HCT116 (cell line): ENCODE measurements around the gene FRMD3. TPM values are rescaled to one million over a fixed set of nuclear protein-coding genes. Genes with fewer than 3 reads are reported as not detected.

Experiments
- ATAC-seq: fragments of 200-7000 bp; cut with Tn5 transposase; 2 replicates; pipeline ENCODE4 v1.9.1; 2020; ENCODE audit warnings: mild to moderate bottlenecking, moderate library complexity
- BruUV-seq: library from RNA; stranded (reverse); fragments of 400-500 nt; replicated peaks from 2 replicates; lab custom pipeline; 2021; lab: Mats Ljungman, UMichigan
- CTCF ChIA-PET: fragments of 300-600 bp; sonication (Branson Sonifier 250); formaldehyde crosslinking; loops from one replicate; lab custom pipeline; 2021; ENCODE audit warnings: antibody characterized with exemption; lab: Charles Lee
- POLR2A ChIA-PET: fragments of 300-600, 350-600 bp; sonication (Branson Sonifier 250); formaldehyde crosslinking; loops from one replicate; lab custom pipeline; 2021; ENCODE audit warnings: antibody characterized with exemption; lab: Charles Lee
- RAD21 ChIA-PET, 2 experiments: fragments of 300-600 bp; sonication (Branson Sonifier 250); formaldehyde crosslinking; loops; one replicate each; lab custom pipeline; 2023; ENCODE audit warnings: low total read pairs in 2 of 2; ENCODE audit not compliant: uncharacterized antibody in 2 of 2, unreplicated experiment in 2 of 2, low non-redundant PET in 1 of 2; lab: Charles Lee
- DNase-seq: peaks from one replicate; pipeline ENCODE4 v3.0.0-alpha.2; 2010; ENCODE audit warnings: low read depth, low spot score
- H2AFZ ChIP-seq: fragments of 200-600 bp; shearing (Covaris generic), sonication (generic); 2 replicates; pipeline ENCODE4 v1.6.1; 2017; ENCODE audit warnings: low read depth, mixed run types, mixed read lengths, antibody characterized with exemption, low read length; ENCODE audit not compliant: poor library complexity, severe bottlenecking
- H3K27ac ChIP-seq: 2 replicates; pipeline ENCODE4 v1.5.1; 2012; ENCODE audit warnings: low read depth, low read length
- H3K27me3 ChIP-seq: fragments of 200-600 bp; sonication (generic); 2 replicates; pipeline ENCODE4 v1.6.1; 2016; ENCODE audit warnings: mixed run types, low read length, mixed read lengths; ENCODE audit not compliant: insufficient read depth
- H3K36me3 ChIP-seq, 2 experiments: fragments of 200-500 bp in 1 of 2; fragments of 200-600 bp in 1 of 2; sonication (Bioruptor generic) in 1 of 2; sonication (generic) in 1 of 2; 2 replicates each; pipeline versions ENCODE4 v1.5.1 to v1.6.1; 2014 to 2016; ENCODE audit warnings: low read length in 2 of 2, inconsistent platforms in 1 of 2, mixed read lengths in 1 of 2, mixed run types in 1 of 2; ENCODE audit not compliant: insufficient read depth in 2 of 2, control insufficient read depth in 1 of 2
- H3K4me1 ChIP-seq, 2 experiments: fragments of 200-600 bp in 1 of 2; sonication (generic) in 1 of 2; 2 replicates each; pipeline versions ENCODE4 v1.5.1 to v1.6.1; 2012 to 2017; ENCODE audit warnings: low read length in 2 of 2, inconsistent platforms in 1 of 2, mild to moderate bottlenecking in 1 of 2, mixed read lengths in 1 of 2, mixed run types in 1 of 2, moderate library complexity in 1 of 2; ENCODE audit not compliant: insufficient read depth in 2 of 2, control insufficient read depth in 1 of 2
- H3K4me2 ChIP-seq: fragments of 200-600 bp; sonication (generic); 2 replicates; pipeline ENCODE4 v1.6.1; 2017; ENCODE audit warnings: mixed run types, low read length, mixed read lengths
- H3K4me3 ChIP-seq, 2 experiments: fragments of 200-600 bp in 1 of 2; sonication (generic) in 1 of 2; replicated peaks in 1 of 2; 2 replicates each; pipeline ENCODE4 v1.5.1; 2011 to 2016; ENCODE audit warnings: low read length in 2 of 2, control low read depth in 1 of 2, low read depth in 1 of 2, mild to moderate bottlenecking in 1 of 2, mixed read lengths in 1 of 2, mixed run types in 1 of 2
- H3K79me2 ChIP-seq: fragments of 200-600 bp; sonication (generic); 2 replicates; pipeline ENCODE4 v1.6.1; 2017; ENCODE audit warnings: mild to moderate bottlenecking, mixed run types, low read length, moderate library complexity, mixed read lengths; ENCODE audit not compliant: insufficient read depth
- H3K9ac ChIP-seq: fragments of 200-600 bp; sonication (generic); 2 replicates; pipeline ENCODE4 v1.6.1; 2016; ENCODE audit warnings: low read length, mixed read lengths
- H3K9me2 ChIP-seq: fragments of 200-600 bp; sonication (generic), shearing (Covaris generic); 2 replicates; pipeline ENCODE4 v1.6.1; 2017; ENCODE audit warnings: mixed run types, mild to moderate bottlenecking, moderate library complexity; ENCODE audit not compliant: insufficient read depth
- H3K9me3 ChIP-seq, 2 experiments: fragments of 200-500 bp in 1 of 2; fragments of 200-600 bp in 1 of 2; sonication (Bioruptor generic) in 1 of 2; sonication (generic) in 1 of 2; 2 replicates each; pipeline ENCODE4 v1.6.1; 2014 to 2017; ENCODE audit warnings: low read length in 2 of 2, mixed read lengths in 2 of 2, inconsistent platforms in 1 of 2, low read depth in 1 of 2, mild to moderate bottlenecking in 1 of 2, mixed run types in 1 of 2, moderate library complexity in 1 of 2; ENCODE audit not compliant: control insufficient read depth in 1 of 2, insufficient read depth in 1 of 2
- H4K20me1 ChIP-seq: fragments of 200-600 bp; sonication (generic), shearing (Covaris generic); 2 replicates; pipeline ENCODE4 v1.6.1; 2017; ENCODE audit warnings: mixed run types, mild to moderate bottlenecking, moderate library complexity; ENCODE audit not compliant: insufficient read depth
- CBX3 ChIP-seq: IDR thresholded peaks from 2 replicates; pipeline ENCODE4 v1.6.1; 2012; ENCODE audit warnings: low read depth
- CTCF ChIP-seq, 3 experiments: fragments of 200-600 bp in 1 of 3; sonication (generic) in 1 of 3; IDR thresholded peaks in 2 of 3; conservative IDR thresholded peaks in 1 of 3; 2 replicates each; pipeline ENCODE4 v1.5.1; 2012 to 2017; ENCODE audit warnings: low read depth in 2 of 3, low read length in 2 of 3, antibody characterized with exemption in 1 of 3, borderline replicate concordance in 1 of 3, control low read depth in 1 of 3, mild to moderate bottlenecking in 1 of 3, mixed read lengths in 1 of 3, mixed run types in 1 of 3, moderate library complexity in 1 of 3; ENCODE audit not compliant: insufficient read depth in 1 of 3
- EGR1 ChIP-seq: IDR thresholded peaks from 2 replicates; pipeline ENCODE4 v1.6.1; 2012; ENCODE audit warnings: low read depth
- ELF1 ChIP-seq: IDR thresholded peaks from 2 replicates; pipeline ENCODE4 v1.6.1; 2012; ENCODE audit warnings: low read depth, borderline replicate concordance
- EZH2 ChIP-seq: fragments of 200-600 bp; sonication (generic); IDR thresholded peaks from 2 replicates; pipeline ENCODE4 v1.6.1; 2017; ENCODE audit warnings: antibody characterized with exemption, mixed run types
- JUND ChIP-seq: IDR thresholded peaks from 2 replicates; pipeline ENCODE4 v1.6.1; 2012
- POLR2A ChIP-seq: IDR thresholded peaks from 2 replicates; pipeline ENCODE4 v1.7.0; 2011; ENCODE audit warnings: borderline replicate concordance; ENCODE audit not compliant: insufficient read depth, insufficient read length; ENCODE audit errors: extremely low read depth
- RAD21 ChIP-seq: IDR thresholded peaks from 2 replicates; pipeline ENCODE4 v1.6.1; 2012; ENCODE audit warnings: low read depth, mild to moderate bottlenecking
- SIN3A ChIP-seq: IDR thresholded peaks from 2 replicates; pipeline ENCODE4 v1.6.1; 2012; ENCODE audit warnings: low read depth
- TCF7L2 ChIP-seq: IDR thresholded peaks from 2 replicates; pipeline ENCODE4 v1.7.0; 2011; ENCODE audit warnings: borderline replicate concordance, inconsistent platforms; ENCODE audit not compliant: insufficient read depth, insufficient read length; ENCODE audit errors: extremely low read depth
- YY1 ChIP-seq: IDR thresholded peaks from 2 replicates; pipeline ENCODE4 v1.6.1; 2011; ENCODE audit warnings: low read length, low read depth, moderate library complexity, mild to moderate bottlenecking; ENCODE audit not compliant: insufficient replicate concordance; ENCODE audit errors: extremely low read depth
- ZNF274 ChIP-seq: fragments of 200-500 bp; sonication (Bioruptor generic); IDR thresholded peaks from 2 replicates; pipeline ENCODE4 v1.6.1; 2014; ENCODE audit warnings: mild to moderate bottlenecking, low read depth, low read length, inconsistent platforms
- intact Hi-C: fragments of 100-400 bp; cut with micrococcal nuclease; formaldehyde crosslinking; loops from 2 replicates; pipeline ENCODE4 v1.10.0; 2022
- total RNA-seq: library from RNA; stranded (reverse); gene quantifications from one replicate; pipeline ENCODE4 v1.2.1, GENCODE V29; 2021; ENCODE audit not compliant: unreplicated experiment
- TF ChIP-seq, protein P1 (sequence below): IDR thresholded peaks from 2 replicates; pipeline ENCODE4 v1.6.1; 2012; ENCODE audit warnings: low read depth

FRMD3 gene
- total RNA-seq, 1 experiment from 2014 or later = 0.89 TPM

GRCh38 chr9:83299094-83299493, 239.1 kb downstream of the FRMD3 start:
- Histone ChIP-seq H2AFZ (no peak overlapping the region), H3K27me3 (0 out of 2 replicates have a peak, but pooled peaks cover 4% of the 10 kb centered on the region), H3K4me1 (no peaks in the 10 kb centered on the region; a peak in 1 of 4 replicates), H3K9me2 (no peaks in the 10 kb centered on the region), H3K9ac (no peak overlapping the region), H3K9me3 (no peaks in the 10 kb centered on the region), H4K20me1 (no peaks in the 10 kb centered on the region), H3K4me2 (no peak overlapping the region), H3K4me3 (no peak overlapping the region), H3K79me2 (no peaks in the 10 kb centered on the region), H3K36me3 (no peaks in the 10 kb centered on the region), H3K27ac (no peak overlapping the region)
- DNase-seq (no peak), ATAC-seq (no peak)
- ChIA-PET POLR2A (no interaction called here), CTCF (no interaction called here), RAD21 (no interaction called here)
- intact Hi-C loops = no loop called here
- BruUV-seq = no TSS peak
- TF ChIP-seq CTCF (IDR thresholded peaks at IDR 0.05 in 2 of 3, conservative IDR thresholded peaks at IDR 0.05 in 1 of 3; ENCODE audit: borderline replicate concordance in 1 of 3, insufficient read depth in 1 of 3, low read depth in 2 of 3, low read length in 2 of 3) (no peak), RAD21 (no peak), POLR2A (no peak), EZH2 (no peak), CBX3 (no peak), ZNF274 (no peak), EGR1 (no peak), ELF1 (no peak), SIN3A (no peak), JUND (no peak), TCF7L2 (no peak), YY1 (no peak)
- TF ChIP-seq, protein P1, sequence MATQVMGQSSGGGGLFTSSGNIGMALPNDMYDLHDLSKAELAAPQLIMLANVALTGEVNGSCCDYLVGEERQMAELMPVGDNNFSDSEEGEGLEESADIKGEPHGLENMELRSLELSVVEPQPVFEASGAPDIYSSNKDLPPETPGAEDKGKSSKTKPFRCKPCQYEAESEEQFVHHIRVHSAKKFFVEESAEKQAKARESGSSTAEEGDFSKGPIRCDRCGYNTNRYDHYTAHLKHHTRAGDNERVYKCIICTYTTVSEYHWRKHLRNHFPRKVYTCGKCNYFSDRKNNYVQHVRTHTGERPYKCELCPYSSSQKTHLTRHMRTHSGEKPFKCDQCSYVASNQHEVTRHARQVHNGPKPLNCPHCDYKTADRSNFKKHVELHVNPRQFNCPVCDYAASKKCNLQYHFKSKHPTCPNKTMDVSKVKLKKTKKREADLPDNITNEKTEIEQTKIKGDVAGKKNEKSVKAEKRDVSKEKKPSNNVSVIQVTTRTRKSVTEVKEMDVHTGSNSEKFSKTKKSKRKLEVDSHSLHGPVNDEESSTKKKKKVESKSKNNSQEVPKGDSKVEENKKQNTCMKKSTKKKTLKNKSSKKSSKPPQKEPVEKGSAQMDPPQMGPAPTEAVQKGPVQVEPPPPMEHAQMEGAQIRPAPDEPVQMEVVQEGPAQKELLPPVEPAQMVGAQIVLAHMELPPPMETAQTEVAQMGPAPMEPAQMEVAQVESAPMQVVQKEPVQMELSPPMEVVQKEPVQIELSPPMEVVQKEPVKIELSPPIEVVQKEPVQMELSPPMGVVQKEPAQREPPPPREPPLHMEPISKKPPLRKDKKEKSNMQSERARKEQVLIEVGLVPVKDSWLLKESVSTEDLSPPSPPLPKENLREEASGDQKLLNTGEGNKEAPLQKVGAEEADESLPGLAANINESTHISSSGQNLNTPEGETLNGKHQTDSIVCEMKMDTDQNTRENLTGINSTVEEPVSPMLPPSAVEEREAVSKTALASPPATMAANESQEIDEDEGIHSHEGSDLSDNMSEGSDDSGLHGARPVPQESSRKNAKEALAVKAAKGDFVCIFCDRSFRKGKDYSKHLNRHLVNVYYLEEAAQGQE = no peak
